ENCODE results near the gene STXBP5.

STXBP5 gene

GRCh38 chr6:147297663-147298316, 93.6 kb downstream of the STXBP5 start:
- Histone ChIP-seq H3K9me3 (ENCODE audit: low read depth, low read length) (no peaks in the 10 kb centered on the region), H3K36me3 (ENCODE audit: insufficient read depth, low read length) (peaks cover 7% of the 10 kb centered on the region; the same call in 1 of the 2 replicates), H3K4me3 (no peak overlapping the region), H3K27ac (no peak overlapping the region), H3K9ac (ENCODE audit: insufficient read length) (no peak overlapping the region)
- no peak for TF ChIP-seq EZH2 (IDR thresholded peaks at IDR 0.05)
- TF ChIP-seq FOXP2 (optimal IDR thresholded peaks at IDR 0.05; ENCODE audit: control extremely low read depth, extremely low read length, insufficient read depth) = no peak
- TF ChIP-seq POLR2AphosphoS5 (IDR thresholded peaks at IDR 0.05; ENCODE audit: borderline replicate concordance, low read depth, low read length) = no peak
- DNase-seq (ENCODE audit: low read depth, low spot score) = no peak

DNA sequence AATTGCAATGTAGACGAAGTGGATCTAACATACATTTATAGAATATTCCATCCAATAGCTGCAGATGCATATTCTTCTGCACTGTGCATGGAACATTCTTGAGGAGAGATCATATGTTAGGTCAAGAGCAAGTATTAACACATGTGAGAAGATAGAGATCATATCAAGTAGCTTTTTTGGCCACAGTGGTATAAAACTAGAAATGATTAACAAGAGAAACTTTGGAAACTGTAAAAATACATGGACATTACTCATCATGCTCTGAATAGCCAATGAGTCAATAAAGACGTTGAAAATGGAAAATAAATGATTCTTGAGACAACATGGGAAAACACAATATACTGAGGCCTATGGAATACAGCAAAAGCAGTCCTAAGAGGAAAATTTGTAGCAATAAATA, 94.2 kb downstream of the STXBP5 start:
- Histone ChIP-seq H3K9me3 (ENCODE audit: low read depth, low read length) (no peaks in the 10 kb centered on the region), H3K4me3 (no peak overlapping the region), H3K9ac (ENCODE audit: insufficient read length) (no peak overlapping the region), H3K36me3 (ENCODE audit: insufficient read depth, low read length) (peaks cover 7% of the 10 kb centered on the region; the same call in 1 of the 2 replicates), H3K27ac (no peak overlapping the region)
- DNase-seq (ENCODE audit: low read depth, low spot score) = no peak
- TF ChIP-seq POLR2AphosphoS5 (IDR thresholded peaks at IDR 0.05; ENCODE audit: borderline replicate concordance, low read depth, low read length) = no peak
- no peak for TF ChIP-seq FOXP2 (optimal IDR thresholded peaks at IDR 0.05; ENCODE audit: control extremely low read depth, extremely low read length, insufficient read depth)
- no peak for TF ChIP-seq EZH2 (IDR thresholded peaks at IDR 0.05)

DNA sequence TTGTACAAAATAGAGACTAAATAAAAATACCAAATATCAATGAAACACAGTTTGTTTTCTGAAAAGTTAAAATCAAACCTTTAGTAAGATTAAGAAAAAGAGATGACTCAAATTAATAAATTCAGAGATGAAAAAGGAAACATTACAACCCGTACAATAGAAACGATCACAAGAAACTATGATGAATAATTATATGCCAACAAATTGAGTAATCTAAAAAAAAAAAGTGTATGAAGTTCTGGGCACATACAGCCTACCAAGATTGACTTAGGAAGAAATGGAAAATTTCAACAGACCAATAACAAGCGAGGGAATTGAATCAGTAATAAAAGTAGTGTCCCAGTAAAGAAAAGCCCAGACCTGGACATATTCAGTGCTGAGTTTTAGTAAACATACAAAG, 94.8 kb downstream of the STXBP5 start:
- DNase-seq (ENCODE audit: low read depth, low spot score) = no peak
- Histone ChIP-seq H3K4me3 (no peak overlapping the region), H3K9me3 (ENCODE audit: low read depth, low read length) (no peaks in the 10 kb centered on the region), H3K27ac (no peak overlapping the region), H3K9ac (ENCODE audit: insufficient read length) (no peak overlapping the region), H3K36me3 (ENCODE audit: insufficient read depth, low read length) (peaks cover 7% of the 10 kb centered on the region; the same call in 1 of the 2 replicates)
- no peak for TF ChIP-seq EZH2 (IDR thresholded peaks at IDR 0.05)
- TF ChIP-seq POLR2AphosphoS5 (IDR thresholded peaks at IDR 0.05; ENCODE audit: borderline replicate concordance, low read depth, low read length) = no peak
- no peak for TF ChIP-seq FOXP2 (optimal IDR thresholded peaks at IDR 0.05; ENCODE audit: control extremely low read depth, extremely low read length, insufficient read depth)

DNA sequence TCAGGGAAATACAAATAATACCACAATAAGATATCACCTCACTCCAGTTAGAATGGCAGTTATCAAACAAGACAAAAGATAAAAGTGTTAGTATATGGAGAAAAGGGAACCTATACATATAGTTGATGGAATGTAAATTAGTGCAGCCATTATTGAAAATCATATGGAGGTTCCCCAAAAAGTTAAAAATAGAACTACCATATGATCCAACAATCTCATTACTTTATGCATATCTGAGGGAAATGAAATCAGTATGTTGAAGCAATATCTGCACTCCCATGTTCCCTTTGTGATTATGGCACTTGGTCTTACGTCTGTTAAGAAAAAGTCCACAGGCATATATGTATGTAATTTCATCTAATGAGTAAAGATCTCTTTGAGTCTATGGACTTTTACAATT, 96.9 kb downstream of the STXBP5 start:
- no peak overlapping the region for H3K4me3 ChIP-seq
- peaks cover 4% of the 10 kb centered on the region; the same call in 1 of the 2 replicates for H3K36me3 ChIP-seq (ENCODE audit: insufficient read depth, low read length)
- no peaks in the 10 kb centered on the region for H3K9me3 ChIP-seq (ENCODE audit: low read depth, low read length)
- no peak for DNase-seq (ENCODE audit: low read depth, low spot score)
- no peak overlapping the region for H3K9ac ChIP-seq (ENCODE audit: insufficient read length)
- no peak for TF ChIP-seq EZH2 (IDR thresholded peaks at IDR 0.05)
- TF ChIP-seq FOXP2 (optimal IDR thresholded peaks at IDR 0.05; ENCODE audit: control extremely low read depth, extremely low read length, insufficient read depth) = no peak
- TF ChIP-seq POLR2AphosphoS5 (IDR thresholded peaks at IDR 0.05; ENCODE audit: borderline replicate concordance, low read depth, low read length) = no peak
- H3K27ac ChIP-seq = no peak overlapping the region

- Histone ChIP-seq H3K27ac (no peak overlapping the region), H3K9ac (ENCODE audit: insufficient read length) (no peak overlapping the region), H3K4me3 (no peak overlapping the region), H3K36me3 (ENCODE audit: insufficient read depth, low read length) (no peaks in the 10 kb centered on the region; the same call in 1 of the 2 replicates), H3K9me3 (ENCODE audit: low read depth, low read length) (no peaks in the 10 kb centered on the region)
- TF ChIP-seq FOXP2 (optimal IDR thresholded peaks at IDR 0.05; ENCODE audit: control extremely low read depth, extremely low read length, insufficient read depth) (no peak), POLR2AphosphoS5 (IDR thresholded peaks at IDR 0.05; ENCODE audit: borderline replicate concordance, low read depth, low read length) (no peak), EZH2 (IDR thresholded peaks at IDR 0.05) (no peak)
- no peak for DNase-seq (ENCODE audit: low read depth, low spot score)
These were observed 99.8 kb downstream of the STXBP5 start for GRCh38 chr6:147304016-147304415.

DNA sequence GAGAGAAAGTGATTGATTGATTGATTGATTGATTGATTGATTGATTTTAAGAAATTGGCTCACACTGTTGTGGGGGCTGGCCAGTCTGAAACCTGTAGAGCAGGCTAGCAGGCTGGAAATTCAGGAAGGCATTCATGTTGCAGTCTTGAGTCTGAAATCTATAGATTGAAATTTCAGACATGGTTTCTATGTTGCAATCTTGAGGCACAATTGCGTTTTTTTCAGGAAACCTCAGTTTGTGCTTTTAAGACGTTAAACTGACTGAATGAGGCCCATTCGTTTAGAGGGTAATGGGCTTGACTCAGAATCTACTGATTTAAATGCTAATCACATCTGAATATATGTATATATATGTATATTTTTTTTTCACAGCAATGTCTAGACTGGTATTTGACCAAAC, 106.3 kb downstream of the STXBP5 start:
- H3K27ac ChIP-seq = no peak overlapping the region
- no peak for DNase-seq (ENCODE audit: low read depth, low spot score)
- H3K9ac ChIP-seq (ENCODE audit: insufficient read length) = no peak overlapping the region
- no peaks in the 10 kb centered on the region for H3K9me3 ChIP-seq (ENCODE audit: low read depth, low read length)
- TF ChIP-seq FOXP2 (optimal IDR thresholded peaks at IDR 0.05; ENCODE audit: control extremely low read depth, extremely low read length, insufficient read depth) (no peak), POLR2AphosphoS5 (IDR thresholded peaks at IDR 0.05; ENCODE audit: borderline replicate concordance, low read depth, low read length) (no peak), EZH2 (IDR thresholded peaks at IDR 0.05) (no peak)
- H3K36me3 ChIP-seq (ENCODE audit: insufficient read depth, low read length) = no peaks in the 10 kb centered on the region
- H3K4me3 ChIP-seq = no peak overlapping the region

GRCh38 chr6:147311218-147311617, 107.0 kb downstream of the STXBP5 start:
- Histone ChIP-seq H3K9ac (ENCODE audit: insufficient read length) (no peak overlapping the region), H3K36me3 (ENCODE audit: insufficient read depth, low read length) (no peaks in the 10 kb centered on the region), H3K27ac (no peak overlapping the region), H3K9me3 (ENCODE audit: low read depth, low read length) (no peaks in the 10 kb centered on the region), H3K4me3 (no peak overlapping the region)
- no peak for TF ChIP-seq POLR2AphosphoS5 (IDR thresholded peaks at IDR 0.05; ENCODE audit: borderline replicate concordance, low read depth, low read length)
- no peak for TF ChIP-seq FOXP2 (optimal IDR thresholded peaks at IDR 0.05; ENCODE audit: control extremely low read depth, extremely low read length, insufficient read depth)
- TF ChIP-seq EZH2 (IDR thresholded peaks at IDR 0.05) = no peak
- DNase-seq (ENCODE audit: low read depth, low spot score) = no peak

- H3K4me3 ChIP-seq = no peak overlapping the region
- H3K36me3 ChIP-seq (ENCODE audit: insufficient read depth, low read length) = no peaks in the 10 kb centered on the region
These were observed 117.0 kb downstream of the STXBP5 start for GRCh38 chr6:147321260-147321659.

More at GRCh38 chr6:147321260-147321659, 117.0 kb downstream of the STXBP5 start:
- no peaks in the 10 kb centered on the region for H3K9me3 ChIP-seq (ENCODE audit: low read depth, low read length)
- H3K9ac ChIP-seq (ENCODE audit: insufficient read length) = no peak overlapping the region
- H3K27ac ChIP-seq = no peak overlapping the region
- TF ChIP-seq POLR2AphosphoS5 (IDR thresholded peaks at IDR 0.05; ENCODE audit: borderline replicate concordance, low read depth, low read length) (no peak), FOXP2 (optimal IDR thresholded peaks at IDR 0.05; ENCODE audit: control extremely low read depth, extremely low read length, insufficient read depth) (no peak), EZH2 (IDR thresholded peaks at IDR 0.05) (no peak)
- DNase-seq (ENCODE audit: low read depth, low spot score) = no peak
